Mesenchymal stem cell (in vitro differentiated cells and primary cell): ENCODE data around the gene STAM2. TPM values are rescaled to one million over a fixed set of nuclear protein-coding genes. Genes with fewer than 3 reads are reported as not detected.

ENCODE experiments used
- DNase-seq: peaks from one replicate; pipeline ENCODE4 v3.0.0-alpha.2; 2013
- H2AFZ ChIP-seq: one replicate; pipeline ENCODE4 v1.6.1; 2013; ENCODE audit warnings: low read depth, mild to moderate bottlenecking, control low read depth, inconsistent platforms, low read length, moderate library complexity
- H2AK5ac ChIP-seq: 2 replicates; pipeline ENCODE4 v1.6.1; 2013; ENCODE audit warnings: low read length, moderate library complexity, mild to moderate bottlenecking, inconsistent platforms; ENCODE audit not compliant: severe bottlenecking
- H2BK120ac ChIP-seq: one replicate; pipeline ENCODE4 v1.6.1; 2013; ENCODE audit warnings: low read depth, mild to moderate bottlenecking, inconsistent platforms, low read length, moderate library complexity
- H2BK12ac ChIP-seq, 2 experiments: one replicate each; pipeline ENCODE4 v1.6.1; 2013; ENCODE audit warnings: inconsistent platforms in 2 of 2, low read length in 2 of 2, mild to moderate bottlenecking in 2 of 2, moderate library complexity in 2 of 2, control low read depth in 1 of 2
- H2BK15ac ChIP-seq: one replicate; pipeline ENCODE4 v1.6.1; 2013; ENCODE audit warnings: mild to moderate bottlenecking, low read depth, inconsistent platforms; ENCODE audit not compliant: poor library complexity, severe bottlenecking
- H2BK5ac ChIP-seq: 2 replicates; pipeline ENCODE4 v1.6.1; 2013; ENCODE audit warnings: low read depth, mild to moderate bottlenecking, low read length, control low read depth, inconsistent platforms; ENCODE audit not compliant: poor library complexity, severe bottlenecking
- H3K14ac ChIP-seq, 2 experiments: one replicate each; pipeline ENCODE4 v1.6.1; 2013; ENCODE audit warnings: inconsistent platforms in 2 of 2, low read length in 2 of 2, control low read depth in 1 of 2, mild to moderate bottlenecking in 1 of 2, moderate library complexity in 1 of 2
- H3K18ac ChIP-seq, 2 experiments: one replicate each; pipeline ENCODE4 v1.6.1; 2013; ENCODE audit warnings: inconsistent platforms in 2 of 2, low read length in 2 of 2, control low read depth in 1 of 2, low read depth in 1 of 2, mild to moderate bottlenecking in 1 of 2
- H3K23ac ChIP-seq, 2 experiments: one replicate each; pipeline ENCODE4 v1.6.1; 2013; ENCODE audit warnings: inconsistent platforms in 2 of 2, low read length in 2 of 2, mild to moderate bottlenecking in 2 of 2, moderate library complexity in 2 of 2, control low read depth in 1 of 2
- H3K27ac ChIP-seq: 2 replicates; pipeline ENCODE4 v1.5.1; 2013; ENCODE audit warnings: mild to moderate bottlenecking, moderate library complexity, low read length, control low read depth, inconsistent platforms; ENCODE audit not compliant: poor library complexity, severe bottlenecking
- H3K27me3 ChIP-seq, 2 experiments: 2 replicates each; pipeline versions ENCODE4 v1.6.1 to v1.7.0; 2013; ENCODE audit warnings: low read length in 2 of 2, mild to moderate bottlenecking in 2 of 2, moderate library complexity in 2 of 2, control low read depth in 1 of 2, inconsistent platforms in 1 of 2; ENCODE audit not compliant: control insufficient read depth in 1 of 2, insufficient read depth in 1 of 2
- H3K36me3 ChIP-seq, 2 experiments: 2 replicates each; pipeline versions ENCODE4 v1.6.1 to v1.7.0; 2013; ENCODE audit warnings: low read length in 2 of 2, control low read depth in 1 of 2, inconsistent platforms in 1 of 2, low read depth in 1 of 2, mild to moderate bottlenecking in 1 of 2; ENCODE audit not compliant: insufficient read depth in 2 of 2, control insufficient read depth in 1 of 2
- H3K4ac ChIP-seq, 2 experiments: one replicate each; pipeline ENCODE4 v1.6.1; 2013; ENCODE audit warnings: inconsistent platforms in 2 of 2, low read length in 2 of 2, mild to moderate bottlenecking in 2 of 2, moderate library complexity in 2 of 2, control low read depth in 1 of 2, low read depth in 1 of 2
- H3K4me1 ChIP-seq: 2 replicates; pipeline ENCODE4 v1.6.1; 2013; ENCODE audit warnings: low read depth, low read length, control low read depth; ENCODE audit not compliant: control insufficient read depth, insufficient read depth
- H3K4me2 ChIP-seq: 2 replicates; pipeline ENCODE4 v1.6.1; 2013; ENCODE audit warnings: low read length, mild to moderate bottlenecking, inconsistent platforms; ENCODE audit not compliant: poor library complexity, severe bottlenecking
- H3K4me3 ChIP-seq, 2 experiments: 2 replicates each; pipeline versions ENCODE4 v1.5.1 to v1.7.0; 2013; ENCODE audit warnings: low read length in 2 of 2, mild to moderate bottlenecking in 2 of 2, control low read depth in 1 of 2, low read depth in 1 of 2; ENCODE audit not compliant: insufficient read depth in 1 of 2
- H3K79me1 ChIP-seq: replicated peaks from 2 replicates; pipeline ENCODE4 v1.6.1; 2013; ENCODE audit warnings: mild to moderate bottlenecking, control low read depth, low read length, inconsistent platforms; ENCODE audit not compliant: poor library complexity, severe bottlenecking
- H3K9ac ChIP-seq: 2 replicates; pipeline ENCODE4 v1.7.0; 2013; ENCODE audit warnings: mild to moderate bottlenecking, low read length, moderate library complexity
- H3K9me3 ChIP-seq: 2 replicates; pipeline ENCODE4 v1.7.0; 2013; ENCODE audit warnings: mild to moderate bottlenecking, low read length; ENCODE audit not compliant: control insufficient read depth
- H4K8ac ChIP-seq: one replicate; pipeline ENCODE4 v1.6.1; 2013; ENCODE audit warnings: inconsistent platforms, mild to moderate bottlenecking, low read length, moderate library complexity
- H4K91ac ChIP-seq: one replicate; pipeline ENCODE4 v1.6.1; 2013; ENCODE audit warnings: mild to moderate bottlenecking, low read length, inconsistent platforms
- WGBS: methylation state at CpG from one replicate; pipeline ENCODE4 v1.1.7; 2013; ENCODE audit warnings: mixed read lengths; 5-methylcytosine and 5-hydroxymethylcytosine counted together
- polyA plus RNA-seq, 2 experiments: library from polyadenylated mRNA; stranded (reverse); fragments of 200-250 nt; gene quantifications; one replicate each; pipeline ENCODE4 v1.2.3, GENCODE V29; 2013

STAM2 gene
- 18.9 TPM for polyA plus RNA-seq (2013, experiment 1 of 2)
- 20.5 TPM for polyA plus RNA-seq (2013, experiment 2 of 2)

- no peaks in the 10 kb centered on the region for H3K27me3 ChIP-seq
- H3K4me3 ChIP-seq, result peak within 1 kb of the TSS; percentile 90 to 92
- WGBS, result under 1% methylated on average over 70 of the region's 72 CpGs
- H3K23ac ChIP-seq, result peak within 1 kb of the TSS in 1 of 2 experiments; percentile 97
- DNase-seq, result peak; percentile 94
- H2AFZ ChIP-seq, result peak within 1 kb of the TSS; percentile 97
- peak within 1 kb of the TSS; percentile 92 for H4K8ac ChIP-seq
- H2BK120ac ChIP-seq, result peak within 1 kb of the TSS; percentile 98
- H3K4ac ChIP-seq, result peak within 1 kb of the TSS; percentile 83 to 97
- H3K27ac ChIP-seq, result peak within 1 kb of the TSS; percentile 99
- peak within 1 kb of the TSS; percentile 96 to 100 for H3K18ac ChIP-seq
- H3K9ac ChIP-seq, result peak within 1 kb of the TSS; percentile 97
- no peaks in the 10 kb centered on the region for H3K36me3 ChIP-seq
- H2BK12ac ChIP-seq, result peak within 1 kb of the TSS in 1 of 2 experiments; percentile 86
- H2BK15ac ChIP-seq, result peak within 1 kb of the TSS; percentile 92
- H2AK5ac ChIP-seq, result no peak within 1 kb of the TSS
- peak within 1 kb of the TSS; percentile 93 for H4K91ac ChIP-seq
- H3K9me3 ChIP-seq, result no peaks in the 10 kb centered on the region
- peaks cover 2% of the 10 kb centered on the region for H3K79me1 ChIP-seq
- peak within 1 kb of the TSS; percentile 100 for H2BK5ac ChIP-seq
- peak within 1 kb of the TSS in 1 of 2 experiments; percentile 99 for H3K14ac ChIP-seq
- no peaks in the 10 kb centered on the region for H3K4me1 ChIP-seq
- H3K4me2 ChIP-seq, result peak within 1 kb of the TSS; percentile 87
Observed at GRCh38 chr2:152175368-152176112, at the start of gene STAM2. Gene STAM2, minus strand, starts transcription at chr2:152175763. Its CDS starts 121 bp downstream, at chr2:152175642.

GRCh38 chr2:152223977-152224376 is 48.4 kb upstream of the STAM2 start:
- Histone ChIP-seq H3K14ac (no peak overlapping the region), H2AFZ (peak overlapping the region; percentile 23), H2BK120ac (no peak overlapping the region), H3K4ac (peak overlapping the region in 1 of 2 experiments; percentile 58), H3K79me1 (no peaks in the 10 kb centered on the region), H3K18ac (no peak overlapping the region), H3K36me3 (no peaks in the 10 kb centered on the region), H3K27me3 (no peaks in the 10 kb centered on the region), H4K8ac (peak overlapping the region; percentile 24), H3K9ac (peak overlapping the region; percentile 10), H2AK5ac (no peak overlapping the region), H3K9me3 (no peaks in the 10 kb centered on the region), H3K4me2 (no peak overlapping the region), H2BK15ac (no peak overlapping the region), H2BK12ac (no peak overlapping the region), H3K4me3 (no peak overlapping the region), H2BK5ac (no peak overlapping the region), H3K4me1 (no peaks in the 10 kb centered on the region), H3K23ac (no peak overlapping the region), H3K27ac (no peak overlapping the region), H4K91ac (no peak overlapping the region)
- WGBS, result 100% methylated on average over 1 of the region's 2 CpGs
- no peak for DNase-seq

GRCh38 chr2:152222975-152223637 is 47.5 kb upstream of the STAM2 start:
- Histone ChIP-seq H2AK5ac (no peak overlapping the region), H2BK12ac (no peak overlapping the region), H2AFZ (no peak overlapping the region), H4K8ac (no peak overlapping the region), H3K18ac (no peak overlapping the region), H2BK120ac (peak overlapping the region; percentile 5), H3K4me3 (no peak overlapping the region), H4K91ac (no peak overlapping the region), H3K4me2 (no peak overlapping the region), H3K9ac (peak overlapping the region; percentile 5), H2BK15ac (no peak overlapping the region), H3K36me3 (no peaks in the 10 kb centered on the region), H3K14ac (no peak overlapping the region), H3K79me1 (no peaks in the 10 kb centered on the region), H3K23ac (no peak overlapping the region), H3K27ac (no peak overlapping the region), H3K4ac (no peak overlapping the region), H2BK5ac (no peak overlapping the region), H3K9me3 (no peaks in the 10 kb centered on the region), H3K27me3 (no peaks in the 10 kb centered on the region), H3K4me1 (no peaks in the 10 kb centered on the region)
- 79% methylated on average over 5 of the region's 7 CpGs for WGBS
- peak; percentile 80 for DNase-seq

- H3K14ac ChIP-seq, result no peak overlapping the region
- no peak overlapping the region for H3K18ac ChIP-seq
- no peaks in the 10 kb centered on the region for H3K79me1 ChIP-seq
- no peak overlapping the region for H2BK120ac ChIP-seq
- H3K4me2 ChIP-seq, result no peak overlapping the region
- H3K36me3 ChIP-seq, result no peaks in the 10 kb centered on the region
- no peak overlapping the region for H3K27ac ChIP-seq
- no peak overlapping the region for H3K4me3 ChIP-seq
- no peak overlapping the region for H3K4ac ChIP-seq
- H3K23ac ChIP-seq, result no peak overlapping the region
- no peak overlapping the region for H2AK5ac ChIP-seq
- H2BK12ac ChIP-seq, result no peak overlapping the region
- DNase-seq, result peak; percentile 74
- no peaks in the 10 kb centered on the region for H3K9me3 ChIP-seq
- H4K91ac ChIP-seq, result no peak overlapping the region
- no peak overlapping the region for H4K8ac ChIP-seq
- no peak overlapping the region for H2AFZ ChIP-seq
- H3K4me1 ChIP-seq, result no peaks in the 10 kb centered on the region
- H2BK5ac ChIP-seq, result no peak overlapping the region
- 74% methylated on average over 3 of the region's 3 CpGs for WGBS
- H2BK15ac ChIP-seq, result no peak overlapping the region
- H3K9ac ChIP-seq, result peak overlapping the region; percentile 59
- H3K27me3 ChIP-seq, result no peaks in the 10 kb centered on the region
Observed at GRCh38 chr2:152221839-152222238, 46.3 kb upstream of the STAM2 start.
